Measurements from ENCODE around the gene MYL7.

The MYL7 gene

DNA sequence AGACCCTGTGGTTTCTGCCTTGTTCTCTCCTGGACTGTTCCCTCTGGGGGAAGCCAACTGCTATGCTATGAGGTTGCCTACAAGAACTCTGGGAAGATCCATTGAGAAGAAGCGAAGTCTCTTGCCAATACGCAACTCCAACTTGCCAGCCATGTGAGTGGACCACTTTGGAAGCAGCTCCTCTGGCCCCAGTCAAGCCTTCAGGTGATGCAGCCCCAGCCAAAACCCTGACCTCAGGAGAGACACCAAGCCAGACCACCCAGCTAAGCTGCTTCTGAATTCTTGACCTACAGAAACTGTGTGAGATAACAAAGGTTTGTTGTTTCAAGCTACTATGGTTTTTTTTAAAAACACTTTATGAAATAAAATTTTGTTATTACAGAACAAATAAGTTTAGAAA, 20.2 kb upstream of the MYL7 start:
- H3K27ac ChIP-seq = no peak overlapping the region
- TF ChIP-seq POLR2AphosphoS5 (IDR thresholded peaks at IDR 0.05; ENCODE audit: borderline replicate concordance, low read depth, low read length) (no peak), FOXP2 (optimal IDR thresholded peaks at IDR 0.05; ENCODE audit: control extremely low read depth, extremely low read length, insufficient read depth) (no peak), EZH2 (IDR thresholded peaks at IDR 0.05) (no peak)
- no peak overlapping the region for H3K9ac ChIP-seq (ENCODE audit: insufficient read length)
- no peak for DNase-seq (ENCODE audit: low read depth, low spot score)
- no peak overlapping the region for H3K4me3 ChIP-seq
- H3K9me3 ChIP-seq (ENCODE audit: low read depth, low read length) = no peaks in the 10 kb centered on the region
- H3K36me3 ChIP-seq (ENCODE audit: insufficient read depth, low read length) = no peaks in the 10 kb centered on the region

DNA sequence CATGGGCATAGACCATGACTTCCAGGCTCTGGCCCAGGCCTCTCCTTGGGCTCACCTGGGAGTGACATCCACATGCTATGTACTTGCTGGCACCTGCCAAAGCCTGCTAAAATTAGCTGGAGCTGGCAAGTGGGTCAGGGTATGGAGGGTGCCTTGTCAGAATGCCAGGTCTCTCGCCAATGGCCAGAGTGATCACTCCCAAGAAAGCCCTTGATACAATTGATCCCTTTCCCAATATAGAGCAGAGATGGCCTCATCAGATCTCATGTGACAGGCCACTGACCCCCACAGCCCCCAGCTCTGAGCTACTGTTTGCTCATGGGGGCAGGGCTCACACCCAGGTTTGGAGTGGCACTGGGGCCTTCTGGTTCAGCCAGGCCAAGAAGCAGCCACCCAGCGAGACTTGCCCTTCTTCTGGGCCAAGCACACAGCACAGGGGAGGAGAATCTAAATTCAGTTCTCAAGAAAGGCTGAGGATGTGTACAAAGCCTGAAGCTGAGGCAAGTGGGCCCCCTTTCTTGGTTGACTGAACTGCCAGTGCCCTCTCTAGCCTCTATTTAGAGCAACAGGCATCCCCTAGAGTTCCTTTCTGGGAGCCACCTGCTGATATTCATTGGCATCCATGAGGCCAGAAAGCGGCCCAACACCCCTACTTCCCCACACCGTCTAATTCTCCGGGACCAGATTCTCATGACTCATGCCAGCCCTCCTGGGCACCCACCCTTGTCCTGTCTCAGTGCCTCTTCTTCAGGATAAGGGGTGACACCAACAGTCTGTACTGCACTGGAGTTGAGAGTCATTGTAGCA, 18.9 kb upstream of the MYL7 start:
- H3K27ac ChIP-seq = no peak overlapping the region
- H3K4me3 ChIP-seq = no peak overlapping the region
- DNase-seq (ENCODE audit: low read depth, low spot score) = no peak
- no peaks in the 10 kb centered on the region for H3K36me3 ChIP-seq (ENCODE audit: insufficient read depth, low read length)
- H3K9ac ChIP-seq (ENCODE audit: insufficient read length) = no peak overlapping the region
- no peak for TF ChIP-seq FOXP2 (optimal IDR thresholded peaks at IDR 0.05; ENCODE audit: control extremely low read depth, extremely low read length, insufficient read depth)
- no peak for TF ChIP-seq POLR2AphosphoS5 (IDR thresholded peaks at IDR 0.05; ENCODE audit: borderline replicate concordance, low read depth, low read length)
- no peak for TF ChIP-seq EZH2 (IDR thresholded peaks at IDR 0.05)
- H3K9me3 ChIP-seq (ENCODE audit: low read depth, low read length) = no peaks in the 10 kb centered on the region

DNA sequence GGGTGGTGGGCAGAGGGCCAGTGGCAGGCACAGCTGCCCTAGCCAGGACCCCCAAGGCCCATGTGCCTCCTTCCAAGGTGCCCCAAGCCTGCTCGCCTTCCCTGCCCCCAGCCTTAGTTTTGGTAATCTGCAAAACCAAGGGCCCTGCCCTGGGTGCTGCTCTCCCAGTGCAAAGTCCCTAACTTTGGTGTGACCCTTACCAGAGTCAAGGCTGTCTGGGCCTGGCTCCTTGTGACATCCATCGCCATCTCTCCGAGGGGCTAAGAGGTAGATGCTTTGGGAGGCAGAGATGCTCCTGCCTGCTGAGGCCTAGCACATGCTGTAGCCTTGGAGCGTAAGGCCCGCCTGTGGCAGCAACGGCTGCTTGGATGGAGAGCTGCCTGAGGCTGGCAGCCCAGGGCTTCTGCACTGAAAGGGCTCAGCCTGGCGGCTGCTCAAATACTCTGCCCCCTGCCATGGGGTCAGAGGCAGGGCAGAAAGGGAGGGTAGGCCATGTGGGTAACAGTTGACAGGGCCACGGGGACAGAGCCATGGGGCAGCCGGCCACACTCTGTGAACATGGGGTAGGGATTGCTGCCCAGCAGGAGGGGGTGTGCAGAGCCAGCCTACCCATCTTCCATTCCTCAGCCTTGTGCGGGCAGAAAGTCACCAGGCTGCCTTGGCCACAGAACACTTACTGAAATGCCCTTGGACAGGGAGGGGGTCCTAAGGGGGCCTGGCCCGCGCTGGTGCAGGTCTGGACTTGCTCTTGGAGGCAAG, 17.9 kb upstream of the MYL7 start:
- Histone ChIP-seq H3K9ac (ENCODE audit: insufficient read length) (no peak overlapping the region), H3K36me3 (ENCODE audit: insufficient read depth, low read length) (no peaks in the 10 kb centered on the region), H3K27ac (no peak overlapping the region), H3K4me3 (no peak overlapping the region), H3K9me3 (ENCODE audit: low read depth, low read length) (no peaks in the 10 kb centered on the region)
- DNase-seq (ENCODE audit: low read depth, low spot score) = no peak
- TF ChIP-seq FOXP2 (optimal IDR thresholded peaks at IDR 0.05; ENCODE audit: control extremely low read depth, extremely low read length, insufficient read depth) (no peak), EZH2 (IDR thresholded peaks at IDR 0.05) (no peak), POLR2AphosphoS5 (IDR thresholded peaks at IDR 0.05; ENCODE audit: borderline replicate concordance, low read depth, low read length) (no peak)

DNA sequence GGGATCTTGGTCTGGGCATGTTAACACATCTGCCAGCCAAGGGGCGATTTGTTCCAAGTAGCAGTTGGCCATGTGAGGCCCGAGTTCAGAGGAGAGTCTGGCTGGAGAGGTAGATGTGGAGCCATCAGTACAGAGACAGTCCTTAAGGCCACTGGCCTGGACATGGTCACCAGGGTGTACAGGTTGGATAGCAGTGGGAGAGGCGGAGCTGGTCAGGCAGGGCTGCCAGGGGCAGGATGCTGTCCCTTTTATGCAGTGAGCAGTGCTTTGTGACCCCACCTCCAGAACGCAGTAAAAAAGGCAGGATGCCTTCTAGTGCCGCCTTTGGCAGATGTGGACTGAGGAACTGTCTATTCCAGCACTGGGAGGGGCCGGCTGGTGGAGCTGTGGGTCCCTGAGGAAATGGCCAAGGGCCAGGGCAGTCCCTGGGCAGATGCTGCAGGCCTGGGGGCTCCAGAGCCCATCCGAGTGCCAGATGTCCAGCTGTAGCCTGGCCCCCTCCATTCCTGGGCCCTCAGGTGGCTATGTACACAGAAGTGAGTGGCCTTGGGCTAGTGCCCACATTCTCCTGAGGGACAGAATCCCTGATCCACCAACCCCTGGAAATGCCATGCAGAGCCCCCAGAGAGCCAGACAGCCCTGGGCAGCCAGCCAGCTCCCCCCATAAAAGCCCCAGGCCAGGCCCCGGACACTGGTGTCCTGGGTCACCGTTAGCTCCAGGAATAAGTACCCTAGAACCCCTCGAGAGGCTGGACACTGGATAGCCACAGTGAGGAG, 17.2 kb upstream of the MYL7 start:
- no peak for DNase-seq (ENCODE audit: low read depth, low spot score)
- TF ChIP-seq FOXP2 (optimal IDR thresholded peaks at IDR 0.05; ENCODE audit: control extremely low read depth, extremely low read length, insufficient read depth) (no peak), POLR2AphosphoS5 (IDR thresholded peaks at IDR 0.05; ENCODE audit: borderline replicate concordance, low read depth, low read length) (no peak), EZH2 (IDR thresholded peaks at IDR 0.05) (no peak)
- Histone ChIP-seq H3K4me3 (no peak overlapping the region), H3K9me3 (ENCODE audit: low read depth, low read length) (no peaks in the 10 kb centered on the region), H3K27ac (no peak overlapping the region), H3K36me3 (ENCODE audit: insufficient read depth, low read length) (no peaks in the 10 kb centered on the region), H3K9ac (ENCODE audit: insufficient read length) (no peak overlapping the region)

DNA sequence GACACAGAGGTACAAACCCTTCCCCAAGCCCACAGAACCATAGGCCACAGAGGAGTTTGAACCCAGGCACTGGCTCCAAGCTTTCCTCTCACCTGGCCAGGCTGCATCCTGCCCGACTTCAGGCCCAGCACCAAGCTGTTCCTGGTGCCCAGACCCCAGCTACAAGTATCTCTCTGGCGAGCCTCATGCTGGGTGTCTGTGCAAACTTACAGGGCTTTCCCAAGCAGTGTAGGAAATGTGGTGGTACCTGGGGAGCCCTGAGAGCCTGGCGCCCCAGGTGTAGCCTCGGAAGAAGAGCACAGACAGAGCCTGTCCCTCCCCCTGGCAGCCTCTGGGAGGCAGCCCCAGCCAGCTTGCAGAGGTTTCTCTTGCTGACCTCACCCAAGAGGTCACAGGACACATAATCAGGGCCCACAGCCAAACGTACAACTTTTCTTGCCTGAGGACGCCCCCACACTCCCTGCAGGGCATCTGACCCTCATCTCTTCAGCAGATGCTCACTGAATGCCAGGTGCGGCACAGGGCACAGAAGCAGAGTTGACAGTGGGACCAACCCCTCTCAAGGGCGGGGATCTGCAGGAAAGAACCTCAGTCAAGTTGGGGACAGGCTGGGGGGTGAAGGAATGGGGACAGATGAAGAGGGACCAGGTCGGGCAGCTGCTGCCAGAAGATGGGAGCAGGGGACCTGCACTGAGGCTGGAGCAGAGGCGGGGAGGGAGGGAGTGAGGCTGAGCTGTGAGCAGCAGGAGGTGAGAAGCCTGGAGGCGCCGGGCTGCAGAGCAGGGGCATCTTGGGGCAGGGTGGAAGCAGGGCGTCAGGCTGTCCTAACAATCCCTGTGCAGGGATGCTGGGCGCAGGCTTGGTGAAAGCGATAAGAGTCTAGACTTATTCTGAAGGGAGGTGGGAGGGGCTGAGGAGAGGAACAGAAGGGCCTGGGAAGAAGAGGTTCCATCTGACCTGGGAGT, 16.3 kb upstream of the MYL7 start:
- H3K9ac ChIP-seq (ENCODE audit: insufficient read length) = no peak overlapping the region
- no peak overlapping the region for H3K27ac ChIP-seq
- no peak overlapping the region for H3K4me3 ChIP-seq
- TF ChIP-seq FOXP2 (optimal IDR thresholded peaks at IDR 0.05; ENCODE audit: control extremely low read depth, extremely low read length, insufficient read depth) (no peak), POLR2AphosphoS5 (IDR thresholded peaks at IDR 0.05; ENCODE audit: borderline replicate concordance, low read depth, low read length) (no peak), EZH2 (IDR thresholded peaks at IDR 0.05) (no peak)
- no peaks in the 10 kb centered on the region for H3K36me3 ChIP-seq (ENCODE audit: insufficient read depth, low read length)
- no peak for DNase-seq (ENCODE audit: low read depth, low spot score)
- H3K9me3 ChIP-seq (ENCODE audit: low read depth, low read length) = no peaks in the 10 kb centered on the region

DNA sequence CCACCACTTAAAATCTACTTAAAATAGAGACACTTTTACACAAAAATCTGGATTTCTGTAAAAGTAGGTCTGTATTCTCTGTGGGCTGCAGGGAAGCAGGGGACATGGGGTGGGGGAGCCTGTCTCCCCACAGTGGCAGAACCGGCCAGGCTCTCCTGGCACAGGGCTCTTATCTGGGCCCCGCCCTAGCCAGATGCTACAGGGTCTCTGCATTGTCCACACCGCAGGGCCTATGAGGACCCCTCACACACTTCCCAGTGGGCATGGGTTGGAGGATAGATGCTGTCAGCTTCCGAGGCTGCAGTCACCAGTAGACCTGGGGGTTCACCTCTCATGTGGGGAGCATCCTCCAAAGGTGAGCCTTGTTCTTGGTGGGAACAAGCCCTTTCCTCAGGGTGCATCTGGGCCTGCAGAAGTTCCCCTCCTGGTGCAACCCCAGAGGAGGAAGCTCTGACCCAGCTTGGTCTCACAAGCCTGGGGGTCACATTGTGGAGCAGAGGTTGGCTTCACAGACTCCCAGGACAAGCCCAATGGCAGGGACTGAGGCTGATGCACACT, 15.4 kb upstream of the MYL7 start:
- TF ChIP-seq FOXP2 (optimal IDR thresholded peaks at IDR 0.05; ENCODE audit: control extremely low read depth, extremely low read length, insufficient read depth) (no peak), POLR2AphosphoS5 (IDR thresholded peaks at IDR 0.05; ENCODE audit: borderline replicate concordance, low read depth, low read length) (no peak), EZH2 (IDR thresholded peaks at IDR 0.05) (no peak)
- DNase-seq (ENCODE audit: low read depth, low spot score) = no peak
- H3K9ac ChIP-seq (ENCODE audit: insufficient read length) = no peak overlapping the region
- H3K4me3 ChIP-seq = no peak overlapping the region
- no peaks in the 10 kb centered on the region for H3K36me3 ChIP-seq (ENCODE audit: insufficient read depth, low read length)
- no peaks in the 10 kb centered on the region for H3K9me3 ChIP-seq (ENCODE audit: low read depth, low read length)
- H3K27ac ChIP-seq = no peak overlapping the region
